ENCODE measurements around the gene PTX4.

- no peak for TF ChIP-seq EZH2phosphoT487 (conservative IDR thresholded peaks at IDR 0.05; ENCODE audit: low read length)
- no peak for TF ChIP-seq CTCF (IDR thresholded peaks at IDR 0.05; ENCODE audit: insufficient read depth, low read length, poor library complexity, severe bottlenecking)
Observed at GRCh38 chr16:1506494-1507213, 17.9 kb upstream of the PTX4 start.

All from SU-DHL-6 (cell line).